CD4-positive, alpha-beta T cell treated with Interleukin-12 subunit alpha and Interleukin-12 subunit beta, for 1 hour (primary cell): ENCODE measurements around the gene SMIM15.
"Not testable (repeated sequence)": the region's sequence is repeated elsewhere in the genome, so short reads cannot be mapped to it uniquely, and the experiment has no call there.

Experiments used
- DNase-seq: peaks from one replicate; pipeline ENCODE4 v3.0.0-alpha.2; 2020

The SMIM15 gene, protein sequence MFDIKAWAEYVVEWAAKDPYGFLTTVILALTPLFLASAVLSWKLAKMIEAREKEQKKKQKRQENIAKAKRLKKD

DNA sequence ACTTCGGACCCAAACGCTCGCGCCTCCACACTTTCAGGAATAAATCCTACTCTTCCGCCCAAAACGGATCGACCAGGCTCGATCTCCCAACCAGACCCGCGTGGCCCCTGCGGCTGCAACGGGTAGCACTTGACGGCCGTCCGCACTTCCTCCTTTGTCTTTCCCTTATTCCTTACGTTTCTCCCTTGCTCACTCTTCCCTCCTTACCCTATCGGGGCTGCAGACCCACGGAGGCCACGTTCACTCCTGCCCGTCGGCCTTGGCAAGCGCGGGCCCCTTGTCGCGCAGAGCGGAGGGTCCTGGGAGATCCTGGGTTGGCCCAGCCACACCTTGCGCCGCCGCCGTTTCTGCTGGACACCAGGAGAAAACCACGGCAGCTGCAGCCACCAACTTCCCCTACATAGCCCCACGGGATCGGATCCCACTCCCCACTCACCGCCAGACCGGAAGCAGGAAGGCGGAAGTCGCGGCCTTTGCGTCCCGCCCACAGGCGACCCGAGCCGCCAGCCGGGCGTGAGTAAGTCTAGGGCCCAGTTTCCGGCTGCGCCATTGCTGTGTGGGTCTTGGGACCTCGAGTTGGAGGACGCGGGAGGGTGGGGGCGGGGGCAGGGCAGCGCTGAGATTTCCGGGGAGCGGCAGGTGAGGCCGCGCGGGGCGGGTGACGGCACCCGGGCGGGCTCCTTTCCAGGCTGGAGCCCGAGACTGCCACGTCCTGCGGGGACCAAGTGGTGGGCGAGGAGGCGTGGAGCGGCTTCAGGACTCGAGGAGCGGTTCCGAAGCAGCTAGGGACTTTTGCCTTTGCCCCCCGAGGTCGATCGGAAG, at the start of gene SMIM15:
Gene SMIM15 (minus strand): TSS at position 459 of the 822 bp plus-strand sequence. CDS start 2,297 bp downstream, outside the sequence.
- peak; percentile 81 for DNase-seq

- DNase-seq: no peak
These were observed 45.6 kb upstream of the SMIM15 start for GRCh38 chr5:61207884-61208283.

GRCh38 chr5:61205013-61205412, 42.7 kb upstream of the SMIM15 start:
- DNase-seq: no peak

GRCh38 chr5:61202213-61202612, 39.9 kb upstream of the SMIM15 start:
- DNase-seq: no peak

- no peak for DNase-seq
These were observed 38.4 kb upstream of the SMIM15 start for GRCh38 chr5:61200582-61201155.

DNA sequence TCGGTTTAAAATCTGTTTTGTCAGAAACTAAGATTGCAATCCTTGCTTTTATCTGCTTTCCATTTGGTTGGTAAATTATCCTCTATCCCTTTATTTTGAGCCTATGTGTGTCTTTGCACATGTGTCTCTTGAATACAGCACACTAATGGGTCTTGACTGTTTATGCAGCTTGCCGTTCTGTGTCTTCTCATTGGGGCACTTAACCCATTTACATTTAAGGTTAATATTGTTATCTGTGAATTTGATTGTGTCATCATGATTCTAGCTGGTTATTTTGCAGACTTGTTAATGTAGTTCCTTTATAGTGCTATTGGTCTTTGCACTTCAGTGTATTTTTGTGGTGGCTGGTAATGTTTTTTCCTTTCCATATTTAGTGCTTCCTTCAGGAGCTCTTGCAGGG, 36.3 kb upstream of the SMIM15 start:
- DNase-seq: no peak

- not testable (repeated sequence) for DNase-seq
These were observed 25.6 kb upstream of the SMIM15 start for GRCh38 chr5:61187826-61188225.

GRCh38 chr5:61187352-61187751, 25.1 kb upstream of the SMIM15 start:
- DNase-seq: not testable (repeated sequence)

GRCh38 chr5:61186634-61187033, 24.4 kb upstream of the SMIM15 start:
- DNase-seq: no peak

GRCh38 chr5:61184708-61185107, 22.4 kb upstream of the SMIM15 start:
- DNase-seq: no peak

GRCh38 chr5:61183538-61183937, 21.3 kb upstream of the SMIM15 start:
- DNase-seq: no peak

DNA sequence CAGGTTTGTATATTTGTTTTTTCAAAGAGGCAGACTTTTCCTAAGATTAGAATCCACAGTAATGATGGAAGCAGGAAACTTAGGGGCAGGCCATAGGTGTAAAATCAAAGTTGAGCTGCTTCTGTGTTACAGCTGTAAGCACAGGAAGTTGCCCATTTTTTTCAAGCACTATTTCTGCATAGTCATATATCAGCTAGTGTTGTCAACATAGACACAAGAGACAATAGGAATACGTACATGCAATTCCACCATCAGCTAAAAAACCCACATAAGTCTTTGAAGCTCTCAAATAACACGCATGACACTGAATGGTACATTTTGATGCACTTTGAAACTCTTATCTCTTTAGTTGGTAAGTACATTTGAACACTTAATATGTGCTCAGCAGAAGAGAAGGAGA, 20.2 kb upstream of the SMIM15 start:
- no peak for DNase-seq

DNA sequence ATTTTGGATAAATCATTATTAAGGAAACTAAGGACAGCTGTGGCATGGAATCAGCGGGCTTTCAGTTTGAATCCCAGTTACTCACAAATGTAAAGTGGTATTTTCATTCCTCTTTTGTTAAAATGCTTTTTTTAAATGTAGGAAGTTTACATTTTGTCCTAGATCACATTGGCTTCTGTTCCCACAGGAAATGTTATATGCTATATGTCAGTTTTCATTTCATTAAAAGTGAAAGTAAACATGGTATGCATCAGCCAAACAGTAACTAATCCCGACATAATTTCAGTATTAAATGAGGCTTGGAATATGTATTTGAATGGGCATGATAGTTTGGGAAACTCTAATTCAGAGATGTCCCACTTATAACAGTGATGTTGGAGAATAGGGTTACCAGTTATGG, 18.6 kb upstream of the SMIM15 start:
- no peak for DNase-seq

- DNase-seq: no peak
These were observed 16.4 kb upstream of the SMIM15 start for GRCh38 chr5:61178702-61179101.

DNA sequence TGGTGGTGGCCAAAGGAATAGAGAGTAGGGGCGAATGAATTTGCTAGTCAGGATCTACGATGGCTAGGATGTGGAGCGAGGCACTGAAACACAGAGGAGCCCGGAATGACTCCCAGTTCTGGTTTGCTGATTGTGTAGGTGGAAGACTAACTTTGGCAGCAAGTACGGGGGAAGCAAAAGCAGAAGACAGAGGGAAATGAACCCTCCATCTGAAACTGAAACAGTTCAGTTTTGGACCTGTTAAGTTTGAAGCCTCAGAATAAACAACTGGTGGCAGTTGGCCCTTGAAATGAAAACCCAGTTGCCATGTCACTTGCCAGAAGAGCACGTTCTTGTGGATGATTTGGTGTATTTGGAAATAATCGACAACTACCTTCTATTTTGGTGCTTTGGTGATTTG, 15.4 kb upstream of the SMIM15 start:
- DNase-seq: no peak

DNA sequence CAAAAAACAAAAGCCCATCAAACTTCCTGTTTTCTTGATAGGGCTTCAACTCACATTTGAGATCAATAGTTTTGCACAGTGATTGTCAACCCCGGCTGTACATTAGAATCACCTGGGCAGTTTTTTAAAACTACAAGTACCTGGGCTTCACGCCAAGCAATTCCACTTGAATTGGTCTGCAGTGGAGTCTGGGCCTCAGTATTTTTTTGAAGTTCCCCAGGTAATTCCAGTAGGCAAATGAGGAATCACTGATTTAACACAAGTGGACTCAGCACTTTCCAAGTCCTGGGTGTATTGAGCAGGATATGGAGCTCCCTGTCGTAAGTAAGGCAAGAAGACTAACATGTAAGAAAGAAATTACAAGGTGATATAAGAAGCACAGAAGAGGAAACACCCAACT, 14.8 kb upstream of the SMIM15 start:
- DNase-seq: no peak

GRCh38 chr5:61176631-61177030, 14.4 kb upstream of the SMIM15 start:
- DNase-seq: no peak

DNA sequence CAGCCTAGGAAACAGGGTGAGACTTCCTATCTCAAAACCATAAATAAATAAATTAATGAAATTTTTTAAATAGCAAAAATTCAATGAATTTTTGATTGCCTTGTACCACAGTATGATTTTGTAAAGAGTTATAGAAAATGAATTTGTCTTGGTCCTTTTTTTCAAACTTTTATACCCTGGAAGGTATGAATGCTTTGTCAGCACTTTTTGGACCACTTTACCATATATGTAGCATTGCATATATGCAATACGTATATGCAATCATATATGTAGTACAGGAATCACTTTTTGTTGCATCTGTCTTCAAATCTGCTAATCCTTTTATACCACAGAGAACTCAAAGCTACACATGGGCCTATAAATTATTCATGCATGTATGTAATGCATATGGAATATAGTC, 9.2 kb upstream of the SMIM15 start:
- no peak for DNase-seq

DNA sequence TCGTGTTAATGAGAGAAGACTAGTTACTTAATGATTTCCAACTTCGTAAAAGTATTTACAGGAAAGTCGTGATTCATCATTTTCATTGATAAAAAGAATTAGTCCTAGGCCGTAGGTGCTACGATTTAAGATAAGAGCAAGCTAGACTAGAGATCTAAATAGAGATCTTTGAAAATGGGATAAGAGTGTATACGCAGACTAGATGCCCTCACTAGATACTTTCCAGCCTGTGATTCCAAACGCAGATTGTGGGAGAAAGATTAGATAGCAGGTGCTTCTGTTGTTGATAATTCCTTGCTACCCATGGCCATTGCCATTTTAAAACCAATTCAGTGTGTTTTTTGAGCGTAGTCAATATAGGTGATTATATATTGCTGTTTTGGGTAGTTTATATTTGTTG, 6.7 kb upstream of the SMIM15 start:
- no peak for DNase-seq

- peak; percentile 12 for DNase-seq
These were observed 5.1 kb upstream of the SMIM15 start for GRCh38 chr5:61167382-61167781.

GRCh38 chr5:61163905-61164304, 1.6 kb upstream of the SMIM15 start:
- DNase-seq: no peak

DNA sequence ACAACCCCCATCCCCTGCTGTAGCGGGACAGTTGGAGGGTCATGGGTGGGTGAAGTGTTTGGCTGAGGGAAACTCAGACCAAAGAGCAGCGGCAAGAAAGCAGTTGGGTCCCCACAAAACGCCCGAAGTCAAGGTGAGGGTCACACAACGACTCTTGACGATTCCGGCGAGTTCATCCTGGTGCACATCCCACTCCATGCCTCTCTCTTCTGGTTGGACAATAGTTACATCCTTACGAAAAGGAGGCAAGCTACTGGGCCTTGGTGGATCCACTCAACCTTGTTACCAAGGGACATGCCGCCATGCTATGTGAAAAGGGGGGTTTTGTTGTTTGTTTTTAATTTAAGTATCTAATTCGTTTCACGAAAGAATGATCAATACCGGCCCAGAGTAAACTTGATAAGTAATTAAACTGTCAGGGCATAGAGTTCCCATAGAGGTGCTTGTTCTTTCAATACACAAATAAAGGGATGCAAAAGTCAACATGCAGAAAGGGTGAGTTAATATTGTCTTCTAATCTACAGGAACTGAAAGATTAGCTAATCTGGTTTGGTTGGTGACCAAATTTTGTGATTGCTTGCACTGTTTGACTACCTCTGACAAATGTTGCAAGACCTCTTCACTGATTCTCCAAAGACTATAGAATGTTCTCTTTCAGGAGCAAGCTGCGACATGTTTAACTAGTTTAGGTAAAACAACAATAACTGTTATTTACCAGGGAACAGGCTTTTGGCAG, 732 bp upstream of the SMIM15 start:
- DNase-seq: no peak

DNA sequence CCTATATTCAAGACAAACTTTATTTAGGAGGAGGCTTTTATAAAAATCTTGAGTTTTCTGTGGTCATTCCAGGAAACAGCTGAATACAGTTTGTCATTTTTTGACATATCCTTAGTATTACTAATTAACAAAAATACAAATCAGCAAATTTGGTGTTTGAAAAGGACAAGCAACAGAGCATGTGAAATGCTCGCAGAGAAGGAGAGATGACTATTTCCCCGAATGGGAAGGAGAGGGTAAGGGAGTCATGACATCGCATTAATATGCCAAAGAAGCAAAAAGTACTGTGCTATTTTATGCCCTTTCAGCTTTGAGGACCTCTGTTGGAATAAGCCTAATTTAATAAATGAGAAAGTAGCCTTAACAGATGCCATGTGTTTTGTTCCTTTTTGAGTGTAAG, 1.8 kb downstream of the SMIM15 start:
- DNase-seq: no peak

- no peak for DNase-seq
These were observed 2.4 kb downstream of the SMIM15 start for GRCh38 chr5:61159836-61160235.
